ENCODE data around the gene MAL. TPM values are rescaled to one million over a fixed set of nuclear protein-coding genes. Genes with fewer than 3 reads are reported as not detected.

The MAL gene
- total and polyA plus RNA-seq, 8 donors, result 0.25 to 1.9 (median 0.81) TPM; not detected in 1

DNA sequence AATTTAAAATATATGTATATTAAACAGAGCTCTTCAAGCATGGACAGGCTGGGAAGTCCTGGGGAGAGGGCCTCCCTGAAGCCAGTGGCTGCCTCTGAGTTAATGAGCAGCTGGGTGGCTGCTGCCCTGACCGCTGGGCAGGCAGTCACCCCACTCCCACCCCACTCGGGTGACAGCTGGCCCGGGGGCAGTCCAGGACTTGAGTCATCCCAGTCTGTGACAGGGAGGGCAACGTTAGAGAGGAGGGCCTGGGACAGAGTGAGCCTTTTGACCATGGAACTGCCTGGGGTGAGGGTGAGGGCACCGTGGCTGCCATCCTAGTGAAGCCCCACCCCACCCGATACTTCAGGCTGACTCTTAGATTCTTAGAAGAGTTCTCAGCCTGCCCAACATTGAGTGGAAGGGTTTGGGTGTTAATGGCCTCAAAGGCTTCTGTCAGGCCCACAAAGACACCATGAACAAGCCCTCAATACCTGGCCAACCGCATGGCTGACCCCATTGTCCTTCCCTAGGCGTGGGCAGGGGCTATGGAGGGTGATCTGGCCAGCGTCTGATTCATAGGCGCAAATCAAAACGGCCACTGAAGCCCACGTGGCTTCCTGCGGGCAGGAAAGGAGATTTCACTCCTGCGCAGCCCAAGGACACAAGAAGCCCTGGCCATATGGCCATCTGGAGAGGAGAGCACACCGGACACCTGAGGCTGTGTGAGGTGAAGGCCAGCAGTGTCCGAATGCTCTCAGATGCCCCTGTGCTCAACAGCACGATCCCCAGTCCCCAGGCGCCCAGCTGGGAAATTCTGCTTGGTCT, 48.6 kb downstream of the MAL start:
- H3K36me3 ChIP-seq, result no peaks in the 10 kb centered on the region
- H3K9me3 ChIP-seq, result no peaks in the 10 kb centered on the region
- ATAC-seq (no peak), FAIRE-seq (no peak), DNase-seq (no peak)
- no peak overlapping the region for H3K4me3 ChIP-seq
- intact Hi-C loops (cut with DNase I), result no loop called here
- no peaks in the 10 kb centered on the region for H3K27me3 ChIP-seq
- H3K4me1 ChIP-seq, result peaks cover 0 to 3% (median 0%) of the 10 kb centered on the region in 3 donors
- 64 to 70% methylated on average over 18 of the region's 18 CpGs for WGBS, 2 donors
- H3K27ac ChIP-seq, result no peak overlapping the region
- TF ChIP-seq, protein P1, sequence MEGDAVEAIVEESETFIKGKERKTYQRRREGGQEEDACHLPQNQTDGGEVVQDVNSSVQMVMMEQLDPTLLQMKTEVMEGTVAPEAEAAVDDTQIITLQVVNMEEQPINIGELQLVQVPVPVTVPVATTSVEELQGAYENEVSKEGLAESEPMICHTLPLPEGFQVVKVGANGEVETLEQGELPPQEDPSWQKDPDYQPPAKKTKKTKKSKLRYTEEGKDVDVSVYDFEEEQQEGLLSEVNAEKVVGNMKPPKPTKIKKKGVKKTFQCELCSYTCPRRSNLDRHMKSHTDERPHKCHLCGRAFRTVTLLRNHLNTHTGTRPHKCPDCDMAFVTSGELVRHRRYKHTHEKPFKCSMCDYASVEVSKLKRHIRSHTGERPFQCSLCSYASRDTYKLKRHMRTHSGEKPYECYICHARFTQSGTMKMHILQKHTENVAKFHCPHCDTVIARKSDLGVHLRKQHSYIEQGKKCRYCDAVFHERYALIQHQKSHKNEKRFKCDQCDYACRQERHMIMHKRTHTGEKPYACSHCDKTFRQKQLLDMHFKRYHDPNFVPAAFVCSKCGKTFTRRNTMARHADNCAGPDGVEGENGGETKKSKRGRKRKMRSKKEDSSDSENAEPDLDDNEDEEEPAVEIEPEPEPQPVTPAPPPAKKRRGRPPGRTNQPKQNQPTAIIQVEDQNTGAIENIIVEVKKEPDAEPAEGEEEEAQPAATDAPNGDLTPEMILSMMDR (IDR thresholded peaks at IDR 0.05), result no peak

DNA sequence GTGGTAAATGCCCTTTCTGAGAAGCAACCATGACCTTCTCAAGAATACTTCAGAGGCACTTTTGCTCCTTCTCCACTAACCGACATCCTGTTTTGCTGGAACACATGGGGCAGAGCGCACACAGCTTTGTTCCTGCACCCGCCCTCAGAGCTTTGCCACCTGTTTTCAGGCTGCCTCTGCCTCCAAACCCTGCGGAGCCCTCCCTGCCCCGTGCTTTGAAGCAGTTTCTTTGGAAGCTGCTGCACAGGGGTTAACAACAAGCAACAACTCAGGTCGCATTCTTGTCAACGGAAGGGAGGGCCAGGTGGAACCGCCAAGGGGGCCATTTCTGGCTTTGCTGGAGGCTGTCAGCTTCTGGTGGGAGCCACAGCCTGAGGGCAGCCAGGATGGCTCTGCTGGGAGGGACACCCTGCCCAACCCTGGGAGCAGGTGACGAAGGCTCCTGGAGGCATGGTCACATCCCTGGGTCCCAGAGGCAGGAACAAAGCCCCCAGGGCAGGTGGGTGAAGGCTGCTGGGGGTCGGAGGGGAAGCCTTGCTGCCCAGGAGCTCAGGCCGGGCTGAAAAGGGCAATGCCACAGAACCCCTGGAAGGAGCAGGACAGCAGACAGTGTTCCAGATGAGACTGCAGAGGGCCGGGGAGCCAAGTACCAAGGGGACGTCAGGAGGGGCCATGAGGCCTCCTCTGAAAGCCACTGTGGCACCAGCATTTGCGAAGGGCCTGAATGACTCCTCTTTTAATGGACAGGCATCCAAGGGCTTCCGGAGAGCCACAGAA, 49.3 kb downstream of the MAL start:
- DNase-seq (no peak), FAIRE-seq (no peak), ATAC-seq (no peak)
- H3K4me3 ChIP-seq, result no peak overlapping the region
- TF ChIP-seq, protein P1 (IDR thresholded peaks at IDR 0.05), result no peak
- no peak overlapping the region for H3K27ac ChIP-seq
- 63 to 68% methylated on average over 15 of the region's 15 CpGs for WGBS, 2 donors
- H3K4me1 ChIP-seq, result peaks cover 0 to 3% (median 0%) of the 10 kb centered on the region in 3 donors
- H3K27me3 ChIP-seq, result no peaks in the 10 kb centered on the region
- intact Hi-C loops (cut with DNase I), result no loop called here
- H3K36me3 ChIP-seq, result no peaks in the 10 kb centered on the region
- H3K9me3 ChIP-seq, result no peaks in the 10 kb centered on the region

- DNase-seq (no peak), FAIRE-seq (no peak), ATAC-seq (no peak)
- Histone ChIP-seq H3K4me1 (peaks cover 0 to 3% (median 0%) of the 10 kb centered on the region in 3 donors), H3K4me3 (no peak overlapping the region), H3K27ac (no peak overlapping the region), H3K9me3 (no peaks in the 10 kb centered on the region), H3K27me3 (no peaks in the 10 kb centered on the region), H3K36me3 (no peaks in the 10 kb centered on the region)
- 61 to 76% methylated on average over 8 of the region's 8 CpGs for WGBS, 2 donors
- intact Hi-C loops (cut with DNase I), result no loop called here
- TF ChIP-seq, protein P1 (IDR thresholded peaks at IDR 0.05), result no peak
Observed at GRCh38 chr2:95075440-95076132, 50.1 kb downstream of the MAL start.

- H3K4me3 ChIP-seq, result peak overlapping the region; percentile 23 to 56 (median 46)
- DNase-seq (peak; percentile 85 to 95 (median 89)), ATAC-seq (peak; percentile 96 to 99 (median 98)), FAIRE-seq (no peak)
- TF ChIP-seq, protein P1 (IDR thresholded peaks at IDR 0.05), result peak; percentile 76 to 88 (median 82)
- no peak overlapping the region for H3K27ac ChIP-seq
- intact Hi-C loops (cut with DNase I), result no loop called here
- H3K36me3 ChIP-seq, result no peaks in the 10 kb centered on the region
- H3K9me3 ChIP-seq, result no peaks in the 10 kb centered on the region
- 4 to 6% methylated on average over 37 to 44 of the region's 44 CpGs for WGBS, 2 donors
- no peaks in the 10 kb centered on the region for H3K27me3 ChIP-seq
- peaks cover 0 to 3% (median 0%) of the 10 kb centered on the region in 3 donors for H3K4me1 ChIP-seq
Observed at GRCh38 chr2:95076705-95077529, 51.4 kb downstream of the MAL start.
